H1 (cell line): ENCODE data around the gene RELT. TPM values are rescaled to one million over a fixed set of nuclear protein-coding genes. Genes with fewer than 3 reads are reported as not detected.
A peak's percentile ranks its signal among the peaks of the same experiment; 100 is the strongest.

Source experiments
- CTCF ChIA-PET: fragments of 300-600 bp; sonication (Branson Sonifier 250); formaldehyde crosslinking; loops from one replicate; lab custom pipeline; 2021; ENCODE audit not compliant: partially characterized antibody; lab: Charles Lee
- POLR2A ChIA-PET: fragments of 300-600 bp; sonication (Branson Sonifier 250); formaldehyde crosslinking; loops from one replicate; lab custom pipeline; 2021; ENCODE audit warnings: inconsistent platforms; ENCODE audit not compliant: partially characterized antibody; lab: Charles Lee
- DNase-seq, 2 experiments: peaks; one replicate each; pipeline versions ENCODE4 v3.0.0 to v3.0.0-alpha.2; 2010 to 2022; ENCODE audit warnings: low spot score in 2 of 2, low read depth in 1 of 2, mixed read lengths in 1 of 2
- FAIRE-seq: peaks from 2 replicates; lab custom pipeline; 2011; peaks lifted over from hg19 to GRCh38; lab: Jason Lieb, UNC
- H2AFZ ChIP-seq: 2 replicates; pipeline ENCODE4 v1.8.1; 2012; ENCODE audit warnings: low read length, inconsistent platforms
- H2AK5ac ChIP-seq: 2 replicates; pipeline ENCODE4 v1.6.1; 2013; ENCODE audit warnings: low read depth, low read length
- H2BK120ac ChIP-seq: replicated peaks from 2 replicates; pipeline ENCODE3; 2013; ENCODE audit warnings: low read depth, low read length, inconsistent platforms
- H2BK12ac ChIP-seq: 2 replicates; pipeline ENCODE4 v1.6.1; 2013; ENCODE audit warnings: low read depth, low read length
- H2BK15ac ChIP-seq: 2 replicates; pipeline ENCODE4 v1.6.1; 2013; ENCODE audit warnings: low read length
- H2BK20ac ChIP-seq: 2 replicates; pipeline ENCODE4 v1.6.1; 2013; ENCODE audit warnings: low read length
- H2BK5ac ChIP-seq: 2 replicates; pipeline ENCODE4 v1.6.1; 2013; ENCODE audit warnings: low read depth, low read length
- H3K14ac ChIP-seq: 2 replicates; pipeline ENCODE4 v1.6.1; 2013; ENCODE audit warnings: inconsistent platforms; ENCODE audit not compliant: insufficient read length
- H3K18ac ChIP-seq: 2 replicates; pipeline ENCODE4 v1.6.1; 2013; ENCODE audit warnings: low read length; ENCODE audit errors: extremely low read depth
- H3K23ac ChIP-seq: 2 replicates; pipeline ENCODE4 v1.6.1; 2013; ENCODE audit warnings: inconsistent platforms; ENCODE audit not compliant: insufficient read length
- H3K23me2 ChIP-seq: 2 replicates; pipeline ENCODE4 v1.6.1; 2013; ENCODE audit warnings: low read depth, low read length
- H3K27ac ChIP-seq: 2 replicates; pipeline ENCODE4 v1.6.1; 2011; ENCODE audit warnings: low read depth, low read length, inconsistent platforms
- H3K27me3 ChIP-seq, 4 experiments: replicated peaks in 1 of 4; 1 replicate in 1 of 4; 2 replicates in 3 of 4; pipeline versions ENCODE4 v1.6.1 to v1.8.1; 2011 to 2013; ENCODE audit warnings: low read length in 3 of 4, mild to moderate bottlenecking in 3 of 4, inconsistent platforms in 2 of 4, mixed read lengths in 2 of 4, moderate library complexity in 1 of 4; ENCODE audit not compliant: control insufficient read depth in 3 of 4, insufficient read depth in 3 of 4; ENCODE audit errors: extremely low read depth in 1 of 4
- H3K36me3 ChIP-seq, 4 experiments: 2 replicates each; pipeline versions ENCODE4 v1.6.1 to v1.8.1; 2011 to 2013; ENCODE audit warnings: mild to moderate bottlenecking in 4 of 4, low read length in 3 of 4, moderate library complexity in 2 of 4, control low read depth in 1 of 4, inconsistent platforms in 1 of 4; ENCODE audit not compliant: insufficient read depth in 4 of 4, control insufficient read depth in 2 of 4
- H3K4ac ChIP-seq: replicated peaks from 2 replicates; pipeline ENCODE3; 2013; ENCODE audit warnings: low read length, low read depth, mixed read lengths, inconsistent platforms; ENCODE audit not compliant: insufficient read length
- H3K4me1 ChIP-seq, 4 experiments: replicated peaks in 1 of 4; 1 replicate in 1 of 4; 2 replicates in 3 of 4; pipeline versions ENCODE4 v1.6.1 to v1.8.1; 2011 to 2013; ENCODE audit warnings: low read length in 3 of 4, inconsistent platforms in 2 of 4, mixed read lengths in 1 of 4; ENCODE audit not compliant: insufficient read depth in 4 of 4, control insufficient read depth in 3 of 4
- H3K4me2 ChIP-seq, 2 experiments: 2 replicates each; pipeline versions ENCODE4 v1.6.1 to v1.8.1; 2011 to 2013; ENCODE audit warnings: low read depth in 2 of 2, low read length in 2 of 2, control low read depth in 1 of 2, inconsistent platforms in 1 of 2, mild to moderate bottlenecking in 1 of 2; ENCODE audit not compliant: insufficient read depth in 1 of 2
- H3K4me3 ChIP-seq, 4 experiments: fragments of 200-600, 300-600 bp in 1 of 4; sonication (generic), shearing (Covaris generic), sonication (Bioruptor Twin) in 1 of 4; 2 replicates each; pipeline versions ENCODE4 v1.5.1 to v1.8.1; 2011 to 2016; ENCODE audit warnings: low read length in 4 of 4, low read depth in 3 of 4, control low read depth in 2 of 4, inconsistent platforms in 2 of 4, mild to moderate bottlenecking in 2 of 4, mixed read lengths in 1 of 4, moderate library complexity in 1 of 4; ENCODE audit not compliant: insufficient read depth in 2 of 4; ENCODE audit errors: extremely low read depth in 1 of 4
- H3K56ac ChIP-seq: replicated peaks from 2 replicates; pipeline ENCODE3; 2013; ENCODE audit warnings: low read depth, mild to moderate bottlenecking, mixed read lengths, low read length, inconsistent platforms; ENCODE audit not compliant: insufficient read length
- H3K79me1 ChIP-seq: 2 replicates; pipeline ENCODE4 v1.6.1; 2013; ENCODE audit warnings: low read depth, low read length, control low read depth
- H3K79me2 ChIP-seq, 2 experiments: 2 replicates each; pipeline versions ENCODE4 v1.6.1 to v1.8.1; 2012 to 2013; ENCODE audit warnings: low read length in 2 of 2, mild to moderate bottlenecking in 2 of 2, inconsistent platforms in 1 of 2; ENCODE audit not compliant: insufficient read depth in 2 of 2, control insufficient read depth in 1 of 2
- H3K9ac ChIP-seq, 4 experiments: replicated peaks in 1 of 4; 1 replicate in 1 of 4; 2 replicates in 3 of 4; pipeline versions ENCODE4 v1.6.1 to v1.8.1; 2011 to 2013; ENCODE audit warnings: low read depth in 3 of 4, low read length in 3 of 4, control low read depth in 2 of 4, mild to moderate bottlenecking in 2 of 4, moderate library complexity in 2 of 4, inconsistent platforms in 1 of 4; ENCODE audit errors: extremely low read depth in 1 of 4
- H3K9me3 ChIP-seq, 2 experiments: 2 replicates each; pipeline versions ENCODE4 v1.6.1 to v1.8.1; 2012 to 2013; ENCODE audit warnings: mild to moderate bottlenecking in 2 of 2, moderate library complexity in 2 of 2, control low read depth in 1 of 2, inconsistent platforms in 1 of 2, low read depth in 1 of 2, low read length in 1 of 2, mixed read lengths in 1 of 2; ENCODE audit not compliant: insufficient read depth in 2 of 2
- H4K20me1 ChIP-seq, 2 experiments: replicated peaks in 1 of 2; 2 replicates each; pipeline versions ENCODE3 to v1.8.1; 2011 to 2013; ENCODE audit warnings: inconsistent platforms in 2 of 2, low read length in 2 of 2, mild to moderate bottlenecking in 1 of 2; ENCODE audit not compliant: insufficient read depth in 2 of 2, control insufficient read depth in 1 of 2
- H4K5ac ChIP-seq: 2 replicates; pipeline ENCODE4 v1.6.1; 2013; ENCODE audit warnings: low read length, low read depth, mixed read lengths, inconsistent platforms; ENCODE audit not compliant: insufficient read length
- H4K8ac ChIP-seq: 2 replicates; pipeline ENCODE4 v1.8.0; 2013; ENCODE audit warnings: mild to moderate bottlenecking, moderate library complexity, low read length, inconsistent platforms; ENCODE audit not compliant: insufficient read depth; ENCODE audit errors: extremely low read depth
- H4K91ac ChIP-seq: replicated peaks from 2 replicates; pipeline ENCODE3; 2013; ENCODE audit warnings: low read length, mixed read lengths, inconsistent platforms; ENCODE audit not compliant: insufficient read length
- CREB1 ChIP-seq: IDR thresholded peaks from 2 replicates; pipeline ENCODE4 v1.6.1; 2012; ENCODE audit warnings: inconsistent platforms
- CTCF ChIP-seq, 3 experiments: IDR thresholded peaks; 1 replicate in 2 of 3; 2 replicates in 1 of 3; pipeline versions ENCODE4 v1.5.1 to v1.6.1; 2011; ENCODE audit warnings: low read length in 3 of 3, mild to moderate bottlenecking in 3 of 3, inconsistent platforms in 2 of 3, low read depth in 1 of 3, moderate library complexity in 1 of 3; ENCODE audit not compliant: insufficient read depth in 1 of 3; ENCODE audit errors: control extremely low read depth in 1 of 3
- WGBS, 2 experiments: shearing (Covaris generic) in 1 of 2; methylation state at CpG; one replicate each; pipeline versions ENCODE4 v1.1.6 to v1.1.7; 2013 to 2015; ENCODE audit warnings: low lambda C conversion rate in 2 of 2, mixed read lengths in 2 of 2, inconsistent platforms in 1 of 2, low coverage in 1 of 2, missing lambda C conversion rate in 1 of 2; ENCODE audit not compliant: insufficient replicate concordance in 2 of 2, insufficient coverage in 1 of 2, insufficient read length in 1 of 2; ENCODE audit errors: extremely low coverage in 1 of 2, missing lambda C conversion rate in 1 of 2; 5-methylcytosine and 5-hydroxymethylcytosine counted together
- polyA plus RNA-seq, 7 experiments: library from polyadenylated mRNA; depleted of rRNA in 3 of 7; stranded (reverse) in 5 of 7; unstranded in 2 of 7; fragments of >200 nt in 5 of 7; fragments of 200-250 nt in 2 of 7; gene quantifications; 1 replicate in 5 of 7; 2 replicates in 1 of 7; 4 replicates in 1 of 7; pipeline versions ENCODE4 v1.2.1 to v1.2.3, GENCODE V29; 2011 to 2013; ENCODE audit warnings: missing spikeins in 2 of 7, mixed read lengths in 2 of 7
- total RNA-seq: library from RNA; stranded (reverse); fragmentation: NEBNext Ultra II Directional; extraction: Animal tissue kit (Norgen Biotek cat#: 25700); gene quantifications from 2 replicates; pipeline ENCODE4 v1.2.1, GENCODE V29; 2021

RELT gene
- total and polyA plus RNA-seq, 2 of the 8 experiments (the other 6 are each of a cell fraction or from before 2014, with no cell fraction given), result 3.4 to 5.7 TPM

DNA sequence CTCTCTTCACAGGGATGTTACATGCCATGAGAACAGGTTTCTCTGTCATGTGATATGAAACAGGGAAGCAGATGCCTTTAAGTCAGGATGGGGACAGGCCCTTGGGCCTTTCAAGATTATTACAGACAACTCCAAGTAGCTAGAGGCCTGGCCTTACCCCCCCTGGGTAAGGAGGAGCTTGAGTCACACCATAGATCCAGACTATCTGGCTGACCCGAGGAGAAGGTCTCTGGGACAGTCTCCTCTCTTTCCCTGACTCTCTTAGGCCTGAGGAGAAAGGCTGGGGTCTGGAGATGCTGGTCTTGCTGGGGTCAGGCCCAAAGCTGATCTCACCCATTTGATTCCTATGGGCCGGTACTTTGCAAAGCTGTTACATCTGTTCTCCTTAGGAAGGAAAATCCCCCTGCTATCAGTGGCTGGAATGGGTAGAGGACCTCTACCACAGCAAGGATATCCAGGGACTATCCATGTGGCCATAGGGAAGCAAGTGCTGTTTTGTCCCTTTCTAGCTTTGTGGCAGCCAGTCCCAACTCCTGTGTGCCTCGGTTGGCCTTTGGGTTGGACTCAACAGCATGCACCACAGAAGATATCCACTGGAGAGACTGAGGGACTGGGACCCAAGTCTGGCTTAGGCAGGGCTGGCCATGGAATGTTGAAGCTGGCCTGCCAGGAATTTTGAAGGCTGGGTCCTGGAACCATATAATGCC is 25.2 kb downstream of the RELT start:
- Histone ChIP-seq H3K27me3 (no peaks in the 10 kb centered on the region), H3K79me2 (no peaks in the 10 kb centered on the region), H2BK20ac (no peak overlapping the region), H3K4me3 (no peak overlapping the region), H2BK5ac (no peak overlapping the region), H3K4ac (no peak overlapping the region), H4K20me1 (peaks cover 1 to 3% of the 10 kb centered on the region in 2 experiments), H3K56ac (no peak overlapping the region), H3K9ac (no peak overlapping the region), H2BK15ac (no peak overlapping the region), H3K9me3 (no peaks in the 10 kb centered on the region), H4K91ac (no peak overlapping the region), H3K4me2 (no peak overlapping the region), H3K27ac (no peak overlapping the region), H3K4me1 (peaks cover 0 to 3% (median 2%) of the 10 kb centered on the region in 4 experiments; a peak in 5 of 7 replicates), H4K8ac (0 out of 2 replicates have a peak overlapping the region, but pooled peaks have one; percentile 58), H2BK120ac (no peak overlapping the region), H3K23ac (no peak overlapping the region), H3K36me3 (peaks cover 0 to 4% (median 0%) of the 10 kb centered on the region in 4 experiments; a peak in 2 of 8 replicates), H3K23me2 (no peaks in the 10 kb centered on the region), H3K18ac (no peak overlapping the region), H3K14ac (no peak overlapping the region), H2AFZ (no peak overlapping the region), H3K79me1 (no peaks in the 10 kb centered on the region), H4K5ac (no peak overlapping the region), H2BK12ac (no peak overlapping the region), H2AK5ac (no peak overlapping the region)
- no peak for TF ChIP-seq CTCF (IDR thresholded peaks at IDR 0.05; ENCODE audit: control extremely low read depth in 1 of 3, insufficient read depth in 1 of 3, low read depth in 1 of 3, low read length in 3 of 3)
- no peak for TF ChIP-seq CREB1
- FAIRE-seq (no peak), DNase-seq (no peak)
- POLR2A ChIA-PET, result no interaction called here
- CTCF ChIA-PET, result interaction anchor here (0.6 to 59.1 kb wide), 11 partner anchors 8 to 264 kb away, joined by 3 to 1456 read pairs (median 6); no protein-coding TSS in a partner anchor
- WGBS, 2 experiments, result 95% methylated on average over 3 of the region's 3 CpGs; no CpG with 5 or more reads in 1 of the 2 experiments
